Heart right ventricle (tissue), 16 donors: ENCODE results near the gene NECTIN1. TPM values are rescaled to one million over a fixed set of nuclear protein-coding genes. Genes with fewer than 3 reads are reported as not detected.

ENCODE experiments used
- ATAC-seq, 8 donors: fragments of 200-7000 bp; cut with Tn5 transposase; one replicate each; pipeline ENCODE4 v1.9.1; 2020; ENCODE audit warnings: mild to moderate bottlenecking in 8 of 8, moderate library complexity in 8 of 8, moderate number of reproducible peaks in 1 of 8
- DNase-seq, 2 donors: peaks; one replicate each; pipeline ENCODE4 v3.0.0-alpha.2; 2020
- H3K27ac ChIP-seq, 10 donors: fragments of 200-600 bp; sonication (generic) in 2 of 10; one replicate each; pipeline versions ENCODE4 v1.5.0 to v1.8.0; 2020 to 2022; ENCODE audit warnings: mild to moderate bottlenecking in 3 of 10
- H3K27me3 ChIP-seq, 7 donors: fragments of 200-600 bp; one replicate each; pipeline ENCODE4 v1.8.0; 2021 to 2022; ENCODE audit warnings: mild to moderate bottlenecking in 2 of 7
- H3K36me3 ChIP-seq, 9 donors: fragments of 200-600 bp; sonication (generic) in 1 of 9; one replicate each; pipeline versions ENCODE4 v1.5.0 to v1.8.0; 2020 to 2022; ENCODE audit warnings: mild to moderate bottlenecking in 2 of 9
- H3K4me1 ChIP-seq, 9 donors: fragments of 200-600 bp; sonication (generic) in 1 of 9; one replicate each; pipeline versions ENCODE4 v1.5.0 to v1.8.0; 2020 to 2022; ENCODE audit warnings: mild to moderate bottlenecking in 4 of 9
- H3K4me3 ChIP-seq, 10 donors: fragments of 200-600 bp; sonication (generic) in 2 of 10; one replicate each; pipeline versions ENCODE4 v1.5.0 to v1.8.0; 2020 to 2022; ENCODE audit warnings: mild to moderate bottlenecking in 7 of 10, moderate library complexity in 2 of 10
- H3K9me3 ChIP-seq, 11 donors: fragments of 200-600 bp in 10 of 11; sonication (generic) in 2 of 11; one replicate each; pipeline versions ENCODE4 v1.5.0 to v1.8.0; 2013 to 2022; ENCODE audit warnings: mild to moderate bottlenecking in 2 of 11, control low read depth in 1 of 11, moderate library complexity in 1 of 11
- CTCF ChIP-seq, 9 donors: fragments of 200-600 bp; sonication (generic) in 2 of 9; IDR thresholded peaks; one replicate each; pipeline versions ENCODE4 v1.5.0 to v1.8.0; 2021 to 2022; ENCODE audit warnings: antibody characterized with exemption in 9 of 9, mild to moderate bottlenecking in 5 of 9, moderate library complexity in 1 of 9
- WGBS, 2 donors: extraction: QIAGEN DNeasy Blood & Tissue Kit; methylation state at CpG; one replicate each; pipeline ENCODE4 v1.1.7; 2013; ENCODE audit warnings: inconsistent platforms in 1 of 2; 5-methylcytosine and 5-hydroxymethylcytosine counted together
- intact Hi-C, 10 donors: fragments of 100-400 bp; cut with DNase I; formaldehyde crosslinking; loops; one replicate each; pipeline versions ENCODE4 v1.11.1 to v1.14.2; 2022
- polyA plus RNA-seq, 2 donors: library from polyadenylated mRNA; stranded (reverse); fragments of 200-250 nt; gene quantifications; one replicate each; pipeline ENCODE4 v1.2.3, GENCODE V29; 2013
- total RNA-seq, 10 donors: library from RNA; stranded (reverse); fragmentation: NEBNext Ultra II Directional in 3 of 10; extraction: Animal tissue kit (Norgen Biotek cat#: 25700) in 3 of 10; gene quantifications; one replicate each; pipeline versions ENCODE4 v1.2.1 to v1.2.4, GENCODE V29; 2021 to 2023
- donor health status: Arrhythmogenic right ventricular cardiomyopathy.
- donor health status: ischemic (EF 13 %, LVEDD 7.1; RV severe dilation, severe dysfunction).
- donor health status: healthy with polysubstance abuse.
- donor health status: DM: no; HTN: yes; CAD: no.
- donor health status: DM: no; HTN: no; CAD: no.
- donor health status: ischemic (EF 25% LVEDD 6.9; RV normal size, moderate dysfunction).
- donor health status: ischemic (EF 25% LVEDD 5.7; RV mildly dilated, moderate dysfunction).
- donor health status: healthy.
- donor health status: DM: yes; HTN: yes; CAD: no.
- donor health status: Ischemic cardiomyopathy.
- donor health status: ischemic (EF 35%, LVEDD 5.7; RV mildly dilated, moderate dysfunction).
- donor health status: nonischemic (EF 11% LVEDD 7.7; RV severe dilation, severe dysfunction).
- donor health status: DM: yes; HTN: yes; CAD: no.
- donor health status: PGD.
- donor health status: ischemic (EF 29% LVEDD 5.4; RV normal size, mild dysfunction).
- donor health status: nonischemic (EF 23%, LVEDD 6.1; RV moderate dilation, normal function).

NECTIN1 gene
- total and polyA plus RNA-seq, 12 donors = 4.0 to 22.8 (median 10.4) TPM

GRCh38 chr11:119593346-119593745 lies 135.7 kb downstream of the NECTIN1 start:
- H3K9me3 ChIP-seq = peaks cover 0 to 14% (median 0%) of the 10 kb centered on the region in 11 donors
- ATAC-seq (no peak), DNase-seq (no peak)
- H3K27me3 ChIP-seq = peaks cover 0 to 9% (median under 1%) of the 10 kb centered on the region in 7 donors
- no peak overlapping the region for H3K27ac ChIP-seq
- H3K4me3 ChIP-seq = no peak overlapping the region
- intact Hi-C loops = no loop called here
- H3K36me3 ChIP-seq = no peaks in the 10 kb centered on the region
- H3K4me1 ChIP-seq = peaks cover 0 to 19% (median 0%) of the 10 kb centered on the region in 9 donors
- no peak for TF ChIP-seq CTCF (IDR thresholded peaks at IDR 0.05)
- 75 to 80% methylated on average over 1 of the region's 1 CpG for WGBS, 2 donors

DNA sequence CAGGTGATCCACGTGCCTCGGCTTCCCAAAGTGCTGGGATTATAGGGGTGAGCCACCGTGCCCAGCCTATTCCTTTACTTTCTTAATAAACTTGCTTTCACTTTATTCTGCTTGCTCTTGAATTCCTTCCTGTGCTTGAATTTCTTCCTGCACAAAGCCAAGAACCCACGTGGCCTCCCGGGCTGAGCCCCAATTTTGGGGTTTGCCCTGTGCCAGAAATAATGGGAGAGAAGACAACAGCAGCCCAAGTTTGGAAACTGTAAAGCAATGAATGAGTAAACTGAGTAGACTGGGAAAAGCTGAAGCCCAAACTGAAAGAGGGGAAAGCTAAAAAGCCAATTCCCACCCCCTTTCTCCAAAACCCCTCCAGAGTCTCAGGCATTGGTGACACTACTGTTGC lies 136.4 kb downstream of the NECTIN1 start:
- WGBS, 2 donors = 75 to 80% methylated on average over 5 of the region's 5 CpGs
- Histone ChIP-seq H3K4me3 (no peak overlapping the region), H3K4me1 (peaks cover 0 to 19% (median 0%) of the 10 kb centered on the region in 9 donors), H3K36me3 (no peaks in the 10 kb centered on the region), H3K9me3 (peaks cover 0 to 14% (median 0%) of the 10 kb centered on the region in 11 donors), H3K27me3 (peaks cover 0 to 13% (median 4%) of the 10 kb centered on the region in 7 donors), H3K27ac (no peak overlapping the region)
- intact Hi-C loops = no loop called here
- no peak for DNase-seq
- no peak for TF ChIP-seq CTCF (IDR thresholded peaks at IDR 0.05)
- peak in 1 of 8 donors; percentile 20 for ATAC-seq

DNA sequence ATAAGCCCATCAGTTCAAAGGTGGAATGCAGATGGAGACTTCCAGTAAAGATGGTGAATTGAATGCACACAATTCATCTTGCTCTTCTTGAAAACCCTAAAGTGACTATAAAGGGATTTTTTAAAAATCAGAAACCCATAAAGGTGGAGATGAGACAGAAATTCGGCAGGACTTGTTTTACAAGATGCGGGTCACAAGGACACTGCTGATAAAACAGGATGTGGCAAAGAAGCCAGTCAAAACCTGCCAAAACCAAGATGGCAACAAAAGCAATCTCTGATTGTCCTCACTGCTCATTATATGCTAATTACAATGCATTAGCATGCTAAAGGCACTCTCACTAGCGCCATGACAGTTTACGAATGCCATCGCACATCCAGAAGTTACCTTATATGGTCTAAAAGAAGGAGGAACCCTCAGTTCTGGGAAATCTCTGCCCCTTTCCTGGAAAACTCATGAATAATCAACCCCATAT lies 137.1 kb downstream of the NECTIN1 start:
- no peaks in the 10 kb centered on the region for H3K36me3 ChIP-seq
- H3K27me3 ChIP-seq = peaks cover 0 to 19% (median 9%) of the 10 kb centered on the region in 7 donors
- no peak overlapping the region for H3K4me3 ChIP-seq
- H3K27ac ChIP-seq = no peak overlapping the region
- 82 to 87% methylated on average over 5 of the region's 5 CpGs for WGBS, 2 donors
- H3K4me1 ChIP-seq = peaks cover 0 to 19% (median 0%) of the 10 kb centered on the region in 9 donors
- ATAC-seq (no peak), DNase-seq (no peak)
- H3K9me3 ChIP-seq = peaks cover 0 to 14% (median 0%) of the 10 kb centered on the region in 11 donors
- no peak for TF ChIP-seq CTCF (IDR thresholded peaks at IDR 0.05)
- intact Hi-C loops = no loop called here

- H3K27ac ChIP-seq = no peak overlapping the region
- intact Hi-C loops = no loop called here
- peaks cover 0 to 14% (median 0%) of the 10 kb centered on the region in 11 donors for H3K9me3 ChIP-seq
- DNase-seq = no peak
- H3K4me3 ChIP-seq = no peak overlapping the region
- no peak for TF ChIP-seq CTCF (IDR thresholded peaks at IDR 0.05)
- 75 to 80% methylated on average over 4 of the region's 4 CpGs for WGBS, 2 donors
- peaks cover 0 to 30% (median 19%) of the 10 kb centered on the region in 7 donors for H3K27me3 ChIP-seq
- H3K4me1 ChIP-seq = peaks cover 0 to 19% (median 0%) of the 10 kb centered on the region in 9 donors
- no peak for ATAC-seq
- no peaks in the 10 kb centered on the region for H3K36me3 ChIP-seq
Measured at GRCh38 chr11:119590651-119591351, 138.2 kb downstream of the NECTIN1 start.
